ENCODE results near the gene CLEC14A.

GRCh38 chr14:38224338-38224737, 31.6 kb downstream of the CLEC14A start:
- TF ChIP-seq CTCF (IDR thresholded peaks at IDR 0.05 in 8 of 11, conservative IDR thresholded peaks at IDR 0.05 in 3 of 11) (no peak), POLR2A (IDR thresholded peaks at IDR 0.05) (no peak), POLR2AphosphoS5 (IDR thresholded peaks at IDR 0.05) (no peak)
